ENCODE measurements around the gene CHSY1.

- TF ChIP-seq BHLHE40 (IDR thresholded peaks at IDR 0.05; ENCODE audit: borderline replicate concordance) (no peak), SP1 (IDR thresholded peaks at IDR 0.05) (no peak), FOXA1 (IDR thresholded peaks at IDR 0.05) (no peak), FOXK2 (IDR thresholded peaks at IDR 0.05) (no peak), FOXM1 (IDR thresholded peaks at IDR 0.05; ENCODE audit: borderline replicate concordance) (peak; percentile 50; the same call in 1 of the 2 replicates)
These were observed at the start of gene CHSY1 for GRCh38 chr15:101251830-101252820.

Measured in HEK293T (cell line).